ENCODE measurements around the gene VEPH1. TPM values are rescaled to one million over a fixed set of nuclear protein-coding genes. Genes with fewer than 3 reads are reported as not detected.

The VEPH1 gene
- total and polyA plus RNA-seq, 9 of the 15 experiments (the other 6 are each of a cell fraction or from before 2014, with no cell fraction given) = 4.5 to 15.6 (median 5.8) TPM

- Histone ChIP-seq H2AFZ (ENCODE audit: low read depth, low read length) (no peak overlapping the region), H3K79me2 (ENCODE audit: control insufficient read depth, insufficient read depth, low read length) (no peaks in the 10 kb centered on the region), H3K36me3 (ENCODE audit: control insufficient read depth, insufficient read depth, low read length) (no peaks in the 10 kb centered on the region), H3K27me3 (ENCODE audit: control insufficient read depth in 2 of 2, insufficient read depth in 2 of 2, low read length in 2 of 2) (no peaks in the 10 kb centered on the region), H3K4me3 (no peak overlapping the region), H4K20me1 (replicated peaks; ENCODE audit: control insufficient read depth, insufficient read depth, low read length) (no peaks in the 10 kb centered on the region), H3K9me1 (ENCODE audit: control insufficient read depth, insufficient read depth, low read length) (no peaks in the 10 kb centered on the region), H3K4me2 (ENCODE audit: insufficient read depth, low read length) (no peak overlapping the region), H3K9me3 (replicated peaks; ENCODE audit: control insufficient read depth, insufficient read depth, low read depth, low read length) (no peaks in the 10 kb centered on the region), H3K9ac (ENCODE audit: insufficient read depth in 1 of 2, low read depth in 2 of 2, low read length in 2 of 2) (no peak overlapping the region), H3K27ac (ENCODE audit: extremely low read depth, low read depth, low read length) (no peak overlapping the region), H3K4me1 (replicated peaks in 1 of 2; ENCODE audit: control insufficient read depth in 2 of 2, insufficient read depth in 2 of 2, low read length in 2 of 2) (no peaks in the 10 kb centered on the region)
- peak; percentile 51 for ATAC-seq
- CTCF ChIA-PET (ENCODE audit: low intra/inter-chr PET ratio) = no interaction called here
- DNase-seq (ENCODE audit: extremely low read depth in 1 of 4, low spot score in 3 of 4) = no peak
- intact Hi-C loops (cut with micrococcal nuclease) = no loop called here
- 0% methylated on average over 2 of the region's 2 CpGs for WGBS (ENCODE audit: insufficient coverage, low coverage, missing lambda C conversion rate)
- in situ Hi-C loops (cut with MboI) = no loop called here
- no peak for FAIRE-seq
- POLR2A ChIA-PET = interaction anchor here (0.9 kb wide), 1 partner anchor 86 kb away, joined by 3 read pairs; no protein-coding TSS in a partner anchor
- BruUV-seq (replicated peaks) = no TSS peak
- no peak for TF ChIP-seq SLC30A9 (CRISPR knock-in tag; IDR thresholded peaks at IDR 0.05)
- no peak for TF ChIP-seq RNF2 (IDR thresholded peaks at IDR 0.05)
- TF ChIP-seq, protein P1, sequence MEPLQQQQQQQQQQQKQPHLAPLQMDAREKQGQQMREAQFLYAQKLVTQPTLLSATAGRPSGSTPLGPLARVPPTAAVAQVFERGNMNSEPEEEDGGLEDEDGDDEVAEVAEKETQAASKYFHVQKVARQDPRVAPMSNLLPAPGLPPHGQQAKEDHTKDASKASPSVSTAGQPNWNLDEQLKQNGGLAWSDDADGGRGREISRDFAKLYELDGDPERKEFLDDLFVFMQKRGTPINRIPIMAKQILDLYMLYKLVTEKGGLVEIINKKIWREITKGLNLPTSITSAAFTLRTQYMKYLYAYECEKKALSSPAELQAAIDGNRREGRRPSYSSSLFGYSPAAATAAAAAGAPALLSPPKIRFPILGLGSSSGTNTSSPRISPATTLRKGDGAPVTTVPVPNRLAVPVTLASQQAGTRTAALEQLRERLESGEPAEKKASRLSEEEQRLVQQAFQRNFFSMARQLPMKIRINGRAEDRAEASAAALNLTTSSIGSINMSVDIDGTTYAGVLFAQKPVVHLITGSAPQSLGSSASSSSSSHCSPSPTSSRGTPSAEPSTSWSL (CRISPR knock-in tag; IDR thresholded peaks at IDR 0.05; ENCODE audit: borderline replicate concordance) = no peak
- TF ChIP-seq ARID3A (IDR thresholded peaks at IDR 0.05; ENCODE audit: borderline replicate concordance, low read depth, low read length) = no peak
- no peak for TF ChIP-seq KDM5B (IDR thresholded peaks at IDR 0.05; ENCODE audit: insufficient replicate concordance, low read depth, low read length)
- TF ChIP-seq CEBPG (CRISPR knock-in tag; IDR thresholded peaks at IDR 0.05) = peak; percentile 66; the same call in 1 of the 2 replicates
- TF ChIP-seq CEBPG (tag; conservative IDR thresholded peaks at IDR 0.05 in 1 of 2, IDR thresholded peaks at IDR 0.05 in 1 of 2) = no peak; a peak in 1 of 4 replicates
- no peak for TF ChIP-seq CREB1 (IDR thresholded peaks at IDR 0.05)
- TF ChIP-seq CREB1 (CRISPR knock-in tag; IDR thresholded peaks at IDR 0.05) = no peak
- no peak for TF ChIP-seq ZBTB2 (IDR thresholded peaks at IDR 0.05)
- TF ChIP-seq PRMT5 (CRISPR knock-in tag; IDR thresholded peaks at IDR 0.05) = no peak
- no peak for TF ChIP-seq ZNF263 (CRISPR knock-in tag; IDR thresholded peaks at IDR 0.05; ENCODE audit: borderline replicate concordance)
- TF ChIP-seq MBD2 (IDR thresholded peaks at IDR 0.05; ENCODE audit: borderline replicate concordance, low read depth) = no peak
Observed at GRCh38 chr3:157410945-157411344, 92.3 kb downstream of the VEPH1 start.
